Measurements from ENCODE around the gene NECAP2.
"Not testable (repeated sequence)": the region's sequence is repeated elsewhere in the genome, so short reads cannot be mapped to it uniquely, and the experiment has no call there.

The NECAP2 gene

GRCh38 chr1:16498573-16499413, 58.3 kb downstream of the NECAP2 start:
- peak; percentile 74 to 83 (median 78) for DNase-seq

- not testable (repeated sequence) for DNase-seq
These were observed 59.9 kb downstream of the NECAP2 start for GRCh38 chr1:16500466-16500865.

DNA sequence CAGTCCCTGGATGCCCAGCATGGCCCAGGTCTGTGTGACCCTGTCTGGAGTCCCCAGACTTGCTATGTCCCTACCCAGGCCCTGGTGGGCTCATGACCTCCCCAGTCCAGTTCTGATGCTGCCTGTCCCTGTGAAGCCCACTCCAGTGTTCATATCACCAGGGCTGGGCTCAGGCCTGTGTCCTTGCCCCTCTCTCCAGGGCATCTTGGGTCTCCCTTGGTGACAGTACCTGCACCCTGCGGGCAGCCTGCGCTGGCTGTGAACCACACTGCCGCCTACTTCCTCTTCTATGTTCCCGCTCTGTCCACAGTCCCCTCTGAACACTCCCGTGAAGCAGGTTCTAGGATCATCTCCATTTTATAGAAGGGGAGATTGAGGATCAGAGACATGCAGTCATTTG, 60.5 kb downstream of the NECAP2 start:
- DNase-seq: not testable (repeated sequence)

- DNase-seq: not testable (repeated sequence)
These were observed 60.9 kb downstream of the NECAP2 start for GRCh38 chr1:16501446-16501845.

- DNase-seq: no peak
These were observed 63.0 kb downstream of the NECAP2 start for GRCh38 chr1:16503494-16503893.

GRCh38 chr1:16505870-16506269, 65.3 kb downstream of the NECAP2 start:
- not testable (repeated sequence) for DNase-seq

GRCh38 chr1:16506364-16507136, 66.0 kb downstream of the NECAP2 start:
- not testable (repeated sequence) for DNase-seq

- DNase-seq: peak in 1 of 5 donors; percentile 9
These were observed 68.4 kb downstream of the NECAP2 start for GRCh38 chr1:16508861-16509445.

Measured in T-helper 1 cell (primary cell).